Activated T-helper 1 cell treated with anti-CD3 and anti-CD28 coated beads, Interleukin-12 subunit alpha, Interleukin-12 subunit beta, Interleukin-2, Interleukin-4 antibody, amounts not matched to agents 30 ng/mL and 10 ng/mL and 1 ng/mL, durations not matched to agents 14 hours and 24 hours and 36 hours (primary cell): ENCODE results near the gene MYH2. TPM values are rescaled to one million over a fixed set of nuclear protein-coding genes. Genes with fewer than 3 reads are reported as not detected.

Experiments
- DNase-seq: peaks from one replicate; pipeline ENCODE4 v3.0.0; 2021; ENCODE audit warnings: low spot score
- H3K27ac Mint-ChIP-seq: one replicate; pipeline ENCODE4 v1.8.0; 2021; ENCODE audit warnings: mild to moderate bottlenecking, mixed read lengths
- H3K27me3 Mint-ChIP-seq: one replicate; pipeline ENCODE4 v1.8.0; 2022; ENCODE audit warnings: mild to moderate bottlenecking, moderate library complexity, mixed read lengths; ENCODE audit not compliant: insufficient read depth
- H3K36me3 Mint-ChIP-seq: one replicate; pipeline ENCODE4 v1.8.0; 2021; ENCODE audit warnings: low read depth, mixed read lengths
- H3K4me1 Mint-ChIP-seq: one replicate; pipeline ENCODE4 v1.8.0; 2021; ENCODE audit warnings: low read depth, mixed read lengths
- H3K4me3 Mint-ChIP-seq: one replicate; pipeline ENCODE4 v1.8.0; 2021; ENCODE audit warnings: mild to moderate bottlenecking, moderate library complexity, mixed read lengths
- H3K9me3 Mint-ChIP-seq: one replicate; pipeline ENCODE4 v1.8.0; 2021; ENCODE audit warnings: mixed read lengths
- intact Hi-C: fragments of 100-400 bp; cut with micrococcal nuclease; formaldehyde crosslinking; loops from one replicate; pipeline ENCODE4 v1.15.1; 2024
- total RNA-seq: library from RNA; stranded (reverse); gene quantifications from 2 replicates; pipeline ENCODE4 v1.2.3, GENCODE V29; 2022

MYH2 gene
- not detected in 2 replicates for total RNA-seq

- H3K9me3 Mint-ChIP-seq, result no peaks in the 10 kb centered on the region
- H3K4me1 Mint-ChIP-seq, result no peaks in the 10 kb centered on the region
- H3K27me3 Mint-ChIP-seq, result no peaks in the 10 kb centered on the region
- H3K27ac Mint-ChIP-seq, result no peak within 1 kb of the TSS
- H3K36me3 Mint-ChIP-seq, result no peaks in the 10 kb centered on the region
- intact Hi-C loops, result no loop called here
- no peak for DNase-seq
- no peak within 1 kb of the TSS for H3K4me3 Mint-ChIP-seq
Observed at GRCh38 chr17:10549096-10549842, at the start of gene MYH2. Gene MYH2, minus strand, starts transcription at chr17:10549658. Its CDS starts 1,738 bp downstream, at chr17:10547920.

DNA sequence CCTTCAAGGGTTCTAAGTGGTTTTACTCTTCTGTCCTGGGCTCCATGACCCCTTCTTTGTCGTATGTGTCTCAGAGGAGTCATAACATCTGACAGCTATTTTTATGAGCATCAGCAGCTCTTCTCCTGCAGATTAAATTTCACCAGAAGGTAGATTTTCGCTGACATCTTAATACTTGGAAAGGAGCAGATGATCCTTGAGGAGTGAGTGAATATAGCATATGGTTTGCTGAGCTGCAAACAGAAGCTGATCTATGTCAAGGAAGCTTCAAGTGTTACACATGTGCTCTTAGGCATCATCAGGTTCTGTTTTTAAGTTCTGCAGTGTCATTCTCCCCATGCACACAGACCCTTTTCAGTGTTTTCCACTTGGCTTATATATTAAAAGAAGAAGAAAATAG, 49.2 kb upstream of the MYH2 start:
- no peak for DNase-seq
- intact Hi-C loops, result no loop called here
- Mint-ChIP-seq H3K4me1 (no peaks in the 10 kb centered on the region), H3K27me3 (peaks cover 4% of the 10 kb centered on the region), H3K27ac (no peak overlapping the region), H3K4me3 (no peak overlapping the region), H3K9me3 (no peaks in the 10 kb centered on the region), H3K36me3 (no peaks in the 10 kb centered on the region)

DNA sequence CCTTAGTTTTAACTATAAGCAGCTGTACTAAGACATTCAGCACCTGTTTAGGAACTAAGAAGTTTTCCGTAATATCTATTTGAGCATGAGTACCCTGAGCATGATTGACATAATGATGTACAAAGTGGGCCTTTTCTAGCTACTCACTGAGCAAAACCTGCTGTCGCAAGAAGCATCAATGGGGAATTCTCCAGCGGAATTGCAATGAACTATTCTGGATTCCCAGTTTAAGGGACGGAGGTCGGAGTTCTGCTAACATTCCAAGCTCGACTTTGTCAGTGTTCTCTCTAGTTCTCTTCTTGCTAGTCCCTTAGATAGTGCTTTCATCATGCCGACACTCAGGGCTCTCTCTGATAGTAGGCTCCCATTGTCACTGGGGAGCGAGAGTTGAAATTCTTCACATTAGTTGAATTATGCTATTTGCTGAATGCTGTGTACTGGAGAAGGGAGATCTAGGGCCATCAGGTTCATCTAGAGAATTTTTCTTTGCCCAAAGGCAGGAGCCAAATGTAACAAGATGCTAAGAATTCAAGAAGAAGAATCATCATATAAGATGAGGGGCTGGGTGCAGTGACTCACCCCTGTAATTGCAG, 40.2 kb upstream of the MYH2 start:
- intact Hi-C loops, result no loop called here
- Mint-ChIP-seq H3K36me3 (no peaks in the 10 kb centered on the region), H3K4me3 (no peak overlapping the region), H3K9me3 (no peaks in the 10 kb centered on the region), H3K27ac (no peak overlapping the region), H3K27me3 (peaks cover 4% of the 10 kb centered on the region), H3K4me1 (no peaks in the 10 kb centered on the region)
- no peak for DNase-seq

DNA sequence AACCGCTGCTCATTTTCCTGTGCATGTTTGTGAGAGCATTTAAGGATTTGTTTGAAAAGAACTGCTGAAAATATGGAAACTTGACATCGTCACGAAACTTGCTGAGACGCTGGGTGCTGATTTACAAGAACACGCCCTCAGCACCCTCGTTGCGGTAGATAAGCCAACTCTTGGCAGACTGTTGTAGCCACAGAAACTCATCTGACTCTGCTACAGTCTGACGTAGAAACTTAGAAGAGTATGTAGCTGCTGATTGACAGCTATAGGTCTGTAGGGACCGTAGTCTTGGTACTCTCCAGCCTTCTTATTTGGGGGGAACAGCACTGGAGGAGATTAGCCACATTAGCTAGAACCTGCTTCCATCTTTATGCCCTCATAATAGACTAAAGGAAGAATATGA, 36.1 kb upstream of the MYH2 start:
- no peaks in the 10 kb centered on the region for H3K36me3 Mint-ChIP-seq
- intact Hi-C loops, result no loop called here
- DNase-seq, result no peak
- no peaks in the 10 kb centered on the region for H3K27me3 Mint-ChIP-seq
- H3K4me3 Mint-ChIP-seq, result no peak overlapping the region
- no peak overlapping the region for H3K27ac Mint-ChIP-seq
- H3K4me1 Mint-ChIP-seq, result no peaks in the 10 kb centered on the region
- no peaks in the 10 kb centered on the region for H3K9me3 Mint-ChIP-seq

DNA sequence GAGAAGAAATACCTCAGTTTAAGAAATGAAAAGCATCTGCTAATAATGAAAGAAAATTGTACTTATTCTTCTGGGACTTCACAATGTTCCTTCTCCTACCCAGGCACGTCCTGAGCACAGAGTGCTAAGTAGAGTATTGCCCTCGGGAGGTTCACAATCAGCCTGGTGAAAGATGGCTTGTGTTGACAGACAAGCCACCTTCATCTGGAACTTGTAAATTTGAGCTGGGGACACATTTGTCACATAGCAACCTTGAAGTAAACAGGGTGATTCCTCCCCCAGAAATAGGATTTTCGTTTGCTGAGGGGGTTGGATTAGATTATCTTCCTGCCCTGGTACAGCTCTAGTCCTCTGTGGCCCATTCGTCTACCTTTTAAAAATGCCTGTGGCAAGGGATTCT, 34.4 kb upstream of the MYH2 start:
- Mint-ChIP-seq H3K27ac (no peak overlapping the region), H3K4me1 (no peaks in the 10 kb centered on the region), H3K36me3 (no peaks in the 10 kb centered on the region), H3K9me3 (no peaks in the 10 kb centered on the region), H3K4me3 (no peak overlapping the region), H3K27me3 (no peaks in the 10 kb centered on the region)
- no peak for DNase-seq
- intact Hi-C loops, result no loop called here

DNA sequence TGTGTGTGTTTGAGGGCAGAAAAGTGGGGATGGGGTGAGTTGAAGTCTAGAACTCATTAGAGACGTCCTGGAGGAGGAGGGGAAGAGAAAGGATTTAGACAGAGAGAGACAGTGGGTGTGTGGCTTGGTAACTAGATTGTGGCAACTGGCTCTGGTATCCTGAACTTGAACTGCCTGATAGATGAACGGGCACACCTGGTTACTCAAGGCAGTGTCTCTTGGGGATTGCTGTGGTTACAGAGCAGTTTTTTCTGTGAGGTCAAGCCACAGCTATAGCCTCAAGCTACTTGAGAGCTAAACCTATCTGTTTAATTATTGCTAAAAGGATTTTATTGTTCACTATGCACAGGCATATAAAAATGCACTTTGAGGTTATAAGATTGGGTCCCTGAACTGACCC, 29.8 kb upstream of the MYH2 start:
- Mint-ChIP-seq H3K4me1 (no peaks in the 10 kb centered on the region), H3K9me3 (no peaks in the 10 kb centered on the region), H3K36me3 (no peaks in the 10 kb centered on the region), H3K27ac (no peak overlapping the region), H3K27me3 (no peaks in the 10 kb centered on the region), H3K4me3 (no peak overlapping the region)
- intact Hi-C loops, result no loop called here
- no peak for DNase-seq

GRCh38 chr17:10574324-10574723, 24.9 kb upstream of the MYH2 start:
- no peaks in the 10 kb centered on the region for H3K27me3 Mint-ChIP-seq
- no peak overlapping the region for H3K27ac Mint-ChIP-seq
- DNase-seq, result no peak
- H3K9me3 Mint-ChIP-seq, result no peaks in the 10 kb centered on the region
- no peaks in the 10 kb centered on the region for H3K4me1 Mint-ChIP-seq
- intact Hi-C loops, result no loop called here
- H3K36me3 Mint-ChIP-seq, result no peaks in the 10 kb centered on the region
- no peak overlapping the region for H3K4me3 Mint-ChIP-seq

GRCh38 chr17:10563991-10564660, 14.7 kb upstream of the MYH2 start:
- Mint-ChIP-seq H3K36me3 (no peaks in the 10 kb centered on the region), H3K4me3 (no peak overlapping the region), H3K27ac (no peak overlapping the region)

DNA sequence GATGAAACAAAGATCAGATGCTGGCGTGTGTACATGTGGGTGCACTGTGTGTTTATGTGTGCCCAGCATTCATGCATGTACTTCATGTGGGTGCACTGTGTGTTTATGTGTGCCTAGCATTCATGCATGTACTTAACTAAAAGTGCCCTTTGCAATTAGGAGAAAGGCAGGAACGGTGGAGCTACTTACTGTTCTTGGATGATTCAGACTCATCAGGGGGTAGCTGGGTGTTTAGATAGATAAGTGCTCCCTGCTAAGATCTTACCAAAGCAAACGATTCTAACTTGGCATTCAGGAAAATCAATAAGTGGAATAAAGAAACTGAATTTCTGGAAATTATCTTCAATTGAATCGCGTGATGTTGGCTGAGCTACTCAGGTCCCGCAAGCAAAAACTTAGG, 8.6 kb upstream of the MYH2 start:
- Mint-ChIP-seq H3K4me1 (no peaks in the 10 kb centered on the region), H3K36me3 (no peaks in the 10 kb centered on the region), H3K27me3 (no peaks in the 10 kb centered on the region), H3K4me3 (no peak overlapping the region), H3K27ac (no peak overlapping the region), H3K9me3 (no peaks in the 10 kb centered on the region)
- no peak for DNase-seq
- intact Hi-C loops, result no loop called here

More at GRCh38 chr17:10563991-10564660, 14.7 kb upstream of the MYH2 start:
- intact Hi-C loops, result no loop called here
- H3K27me3 Mint-ChIP-seq, result peaks cover 1% of the 10 kb centered on the region
- no peaks in the 10 kb centered on the region for H3K9me3 Mint-ChIP-seq
- no peak for DNase-seq
- no peaks in the 10 kb centered on the region for H3K4me1 Mint-ChIP-seq

- no peaks in the 10 kb centered on the region for H3K9me3 Mint-ChIP-seq
- DNase-seq, result no peak
- no peak overlapping the region for H3K4me3 Mint-ChIP-seq
- no peaks in the 10 kb centered on the region for H3K4me1 Mint-ChIP-seq
- H3K27ac Mint-ChIP-seq, result no peak overlapping the region
- intact Hi-C loops, result no loop called here
- H3K36me3 Mint-ChIP-seq, result no peaks in the 10 kb centered on the region
- H3K27me3 Mint-ChIP-seq, result no peaks in the 10 kb centered on the region
Observed at GRCh38 chr17:10557422-10557821, 8.0 kb upstream of the MYH2 start.

DNA sequence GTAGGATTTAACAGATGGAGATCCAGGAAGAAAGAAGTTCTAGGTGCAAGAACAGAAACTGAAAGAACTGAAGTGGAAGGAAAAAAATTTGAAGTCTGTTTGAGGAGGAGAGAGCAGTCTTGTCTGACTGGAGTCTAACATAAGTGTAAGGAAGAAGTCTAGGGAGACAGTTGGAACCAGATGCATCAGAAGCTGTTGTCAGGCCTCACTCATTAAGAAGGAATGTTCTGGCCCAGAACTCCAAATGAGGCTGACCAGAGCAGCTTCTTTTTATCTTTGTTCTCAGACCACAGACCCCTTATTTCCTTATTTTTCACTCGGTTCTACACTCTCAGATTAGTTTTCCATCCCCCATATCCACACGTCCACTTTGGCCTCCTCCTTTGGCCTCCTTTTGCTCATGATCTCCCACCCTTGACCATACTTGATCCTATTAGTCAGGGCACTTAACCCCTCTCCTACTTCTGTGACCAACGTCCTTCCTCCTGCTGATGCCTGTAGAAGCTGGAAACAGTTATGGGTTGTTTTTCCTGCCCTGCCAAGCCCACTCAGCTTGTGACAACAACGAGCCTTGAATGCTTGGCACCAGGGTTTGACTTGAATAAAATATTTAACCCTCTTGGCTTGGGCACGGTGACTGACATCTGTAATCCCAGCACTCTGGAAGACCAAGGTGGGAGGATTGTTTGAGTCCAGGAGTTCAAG, 7.0 kb upstream of the MYH2 start:
- Mint-ChIP-seq H3K27me3 (no peaks in the 10 kb centered on the region), H3K36me3 (no peaks in the 10 kb centered on the region), H3K4me3 (no peak overlapping the region), H3K27ac (no peak overlapping the region), H3K9me3 (no peaks in the 10 kb centered on the region), H3K4me1 (no peaks in the 10 kb centered on the region)
- no peak for DNase-seq
- intact Hi-C loops, result no loop called here

DNA sequence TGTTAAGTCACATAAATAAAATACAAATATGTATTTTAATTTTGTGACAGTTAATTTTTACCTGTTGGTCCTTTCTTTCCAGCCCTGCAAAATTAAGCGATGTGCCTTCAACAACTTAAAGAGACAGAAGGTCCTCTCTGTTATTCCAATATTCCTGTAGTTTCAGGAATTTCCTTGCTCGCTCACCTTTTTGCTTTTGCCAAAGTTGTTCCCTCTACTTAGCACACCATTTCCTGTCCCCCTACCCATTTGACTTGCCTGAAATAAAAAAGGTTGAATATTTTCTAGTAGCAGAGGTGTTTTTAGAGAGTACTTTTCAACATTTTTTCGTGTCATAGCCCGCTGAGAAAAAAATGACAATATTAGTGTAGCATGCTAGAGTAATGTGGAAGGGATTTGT, 556 bp upstream of the MYH2 start:
- no peak overlapping the region for H3K27ac Mint-ChIP-seq
- H3K4me3 Mint-ChIP-seq, result no peak overlapping the region
- no peaks in the 10 kb centered on the region for H3K9me3 Mint-ChIP-seq
- H3K36me3 Mint-ChIP-seq, result no peaks in the 10 kb centered on the region
- intact Hi-C loops, result no loop called here
- DNase-seq, result no peak
- H3K27me3 Mint-ChIP-seq, result no peaks in the 10 kb centered on the region
- no peaks in the 10 kb centered on the region for H3K4me1 Mint-ChIP-seq

DNA sequence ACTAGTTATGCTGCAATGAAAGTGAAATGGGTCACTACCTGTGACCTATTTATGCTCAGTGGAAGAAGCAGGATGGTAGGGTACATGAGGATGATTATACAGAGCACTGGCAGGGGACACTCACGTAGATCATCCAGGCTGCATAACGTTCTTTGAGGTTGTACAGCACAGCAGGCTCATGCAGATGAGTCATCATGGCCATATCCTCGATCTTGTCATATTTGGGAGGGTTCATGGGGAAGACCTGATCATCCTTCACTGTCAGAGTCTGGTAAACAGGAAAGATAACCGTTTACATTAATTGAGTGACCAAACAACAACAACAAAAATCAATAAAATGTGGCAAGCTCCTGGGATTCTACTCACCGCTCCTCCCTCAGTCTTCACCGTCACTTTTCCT, 2.1 kb downstream of the MYH2 start:
- Mint-ChIP-seq H3K9me3 (no peaks in the 10 kb centered on the region), H3K36me3 (no peaks in the 10 kb centered on the region), H3K27ac (no peak overlapping the region), H3K4me1 (no peaks in the 10 kb centered on the region), H3K27me3 (no peaks in the 10 kb centered on the region), H3K4me3 (no peak overlapping the region)
- no peak for DNase-seq
- intact Hi-C loops, result no loop called here
